GM21515 (cell line): Measurements from ENCODE around the gene KMT2B.
A peak's percentile ranks its signal among the peaks of the same experiment; 100 is the strongest.

Experiments
- ATAC-seq: cut with Tn5 transposase; IDR thresholded peaks from one replicate; pipeline ENCODE4 v1.9.1; 2021; ENCODE audit not compliant: unreplicated experiment

Gene KMT2B

GRCh38 chr19:35725216-35725861 is 7.5 kb downstream of the KMT2B start:
- ATAC-seq: no peak

DNA sequence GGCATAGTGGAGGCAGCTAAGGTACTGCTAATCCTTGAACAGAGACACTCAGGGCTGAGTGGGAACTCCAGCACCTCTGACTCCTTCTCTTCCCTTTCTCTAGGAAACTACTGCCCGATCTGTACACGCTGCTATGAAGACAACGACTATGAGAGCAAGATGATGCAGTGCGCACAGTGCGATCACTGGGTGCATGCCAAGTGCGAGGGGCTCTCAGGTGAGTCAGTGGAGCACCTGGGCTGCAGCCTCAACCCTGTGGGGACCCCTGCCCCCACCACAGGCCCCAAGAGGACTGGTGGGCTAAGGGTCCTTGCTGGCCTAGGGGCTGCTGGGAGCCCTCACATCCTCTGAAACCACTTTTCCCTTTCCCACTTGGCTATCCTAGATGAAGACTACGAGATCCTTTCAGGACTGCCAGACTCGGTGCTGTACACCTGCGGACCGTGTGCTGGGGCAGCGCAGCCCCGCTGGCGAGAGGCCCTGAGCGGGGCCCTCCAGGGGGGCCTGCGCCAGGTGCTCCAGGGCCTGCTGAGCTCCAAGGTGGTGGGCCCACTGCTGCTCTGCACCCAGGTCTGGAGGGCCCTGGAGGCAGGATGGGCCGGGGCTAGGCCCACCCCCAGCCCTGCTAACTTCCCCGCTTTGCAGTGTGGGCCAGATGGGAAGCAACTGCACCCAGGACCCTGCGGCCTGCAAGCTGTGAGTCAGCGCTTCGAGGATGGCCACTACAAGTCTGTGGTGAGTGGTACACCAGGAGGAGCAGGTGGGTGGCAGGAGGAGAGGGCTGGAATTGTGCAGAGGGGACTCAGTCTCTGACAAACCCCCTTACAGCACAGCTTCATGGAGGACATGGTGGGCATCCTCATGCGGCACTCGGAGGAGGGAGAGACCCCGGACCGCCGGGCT is 9.5 kb downstream of the KMT2B start:
- ATAC-seq: no peak

GRCh38 chr19:35727956-35728706 is 10.3 kb downstream of the KMT2B start:
- ATAC-seq: no peak

DNA sequence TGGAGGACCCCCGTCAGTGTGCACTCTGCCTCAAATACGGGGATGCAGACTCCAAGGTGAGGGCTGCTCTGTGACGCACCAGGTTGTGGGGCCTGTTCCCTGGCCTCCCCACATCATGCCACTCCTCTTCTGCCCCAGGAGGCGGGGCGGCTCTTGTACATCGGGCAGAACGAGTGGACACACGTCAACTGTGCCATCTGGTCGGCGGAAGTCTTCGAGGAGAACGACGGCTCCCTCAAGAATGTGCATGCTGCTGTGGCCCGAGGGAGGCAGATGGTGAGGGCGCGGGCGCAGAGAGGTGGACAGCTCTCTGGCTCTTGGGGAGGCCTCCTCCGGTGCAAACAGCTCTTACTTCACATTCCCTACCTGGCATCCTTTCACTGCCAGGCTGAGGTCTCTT is 11.2 kb downstream of the KMT2B start:
- ATAC-seq: no peak

DNA sequence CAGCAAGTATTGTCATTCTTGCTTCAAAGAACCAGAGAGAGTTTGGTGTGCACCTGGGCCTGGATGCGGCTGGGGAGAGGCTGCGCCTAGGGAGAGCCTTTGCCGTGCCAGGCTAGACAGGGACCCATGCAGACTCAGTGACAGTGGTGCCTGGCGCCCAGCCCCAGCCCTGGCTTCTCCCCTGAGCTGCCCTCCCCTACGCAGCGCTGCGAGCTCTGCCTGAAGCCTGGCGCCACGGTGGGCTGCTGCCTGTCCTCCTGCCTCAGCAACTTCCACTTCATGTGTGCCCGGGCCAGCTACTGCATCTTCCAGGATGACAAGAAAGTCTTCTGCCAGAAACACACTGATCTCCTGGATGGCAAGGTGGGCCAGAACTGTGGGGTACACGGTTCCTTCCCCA is 12.0 kb downstream of the KMT2B start:
- ATAC-seq: no peak

- no peak for ATAC-seq
Observed at GRCh38 chr19:35730326-35730725, 12.5 kb downstream of the KMT2B start.

- no peak for ATAC-seq
Observed at GRCh38 chr19:35731353-35731752, 13.6 kb downstream of the KMT2B start.

DNA sequence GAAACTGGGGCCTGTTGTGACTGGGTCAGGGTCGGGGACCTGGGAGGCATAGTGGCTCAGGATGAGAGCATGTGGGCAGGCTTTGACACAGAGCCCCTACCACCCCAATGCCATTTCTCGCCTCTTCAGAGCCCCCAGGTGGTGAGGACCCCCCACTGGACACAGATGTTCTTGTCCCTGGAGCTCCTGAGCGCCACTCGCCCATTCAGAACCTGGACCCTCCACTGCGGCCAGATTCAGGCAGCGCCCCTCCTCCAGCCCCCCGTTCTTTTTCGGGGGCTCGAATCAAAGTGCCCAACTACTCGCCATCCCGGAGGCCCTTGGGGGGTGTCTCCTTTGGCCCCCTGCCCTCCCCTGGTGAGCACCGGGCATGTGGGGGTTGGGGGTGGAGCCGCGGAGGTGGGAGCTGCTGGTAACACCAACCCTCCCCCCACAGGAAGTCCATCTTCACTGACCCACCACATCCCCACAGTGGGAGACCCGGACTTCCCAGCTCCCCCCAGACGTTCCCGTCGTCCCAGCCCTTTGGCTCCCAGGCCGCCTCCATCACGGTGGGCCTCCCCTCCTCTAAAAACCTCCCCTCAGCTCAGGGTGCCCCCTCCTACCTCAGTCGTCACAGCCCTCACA is 14.1 kb downstream of the KMT2B start:
- no peak for ATAC-seq

GRCh38 chr19:35732540-35733179 is 14.9 kb downstream of the KMT2B start:
- ATAC-seq: no peak

DNA sequence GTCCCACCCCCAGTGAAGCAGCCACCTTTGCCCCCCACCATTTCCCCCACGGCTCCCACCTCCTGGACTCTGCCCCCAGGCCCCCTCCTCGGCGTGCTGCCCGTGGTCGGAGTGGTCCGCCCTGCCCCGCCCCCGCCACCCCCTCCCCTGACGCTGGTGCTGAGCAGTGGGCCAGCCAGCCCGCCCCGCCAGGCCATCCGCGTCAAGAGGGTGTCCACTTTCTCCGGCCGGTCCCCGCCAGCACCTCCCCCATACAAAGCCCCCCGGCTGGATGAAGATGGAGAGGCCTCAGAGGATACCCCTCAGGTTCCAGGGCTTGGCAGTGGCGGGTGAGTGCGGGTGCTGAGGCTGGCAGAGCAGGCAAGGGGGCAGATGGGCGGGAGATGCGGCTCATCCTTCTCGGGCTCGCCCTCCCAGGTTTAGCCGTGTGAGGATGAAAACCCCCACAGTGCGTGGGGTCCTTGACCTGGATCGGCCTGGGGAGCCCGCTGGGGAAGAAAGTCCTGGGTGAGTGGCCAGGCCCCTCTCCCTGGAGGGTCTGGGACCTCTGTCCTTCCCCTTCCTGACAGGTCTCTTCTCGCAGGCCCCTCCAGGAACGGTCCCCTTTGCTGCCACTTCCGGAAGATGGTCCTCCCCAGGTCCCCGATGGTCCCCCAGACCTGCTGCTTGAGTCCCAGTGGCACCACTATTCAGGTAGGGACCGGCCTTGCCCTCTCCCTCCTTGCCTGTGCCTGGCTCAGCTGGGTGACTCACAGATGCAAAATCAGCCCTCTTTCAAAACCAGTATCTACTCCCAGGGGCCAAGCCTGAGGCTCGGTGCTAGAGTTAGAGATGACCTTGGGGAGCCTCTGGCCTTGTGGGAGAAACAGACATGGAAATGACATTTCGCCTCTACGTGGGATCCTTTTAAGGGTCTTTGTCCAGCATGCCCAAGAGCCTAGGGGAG is 15.7 kb downstream of the KMT2B start:
- no peak for ATAC-seq

DNA sequence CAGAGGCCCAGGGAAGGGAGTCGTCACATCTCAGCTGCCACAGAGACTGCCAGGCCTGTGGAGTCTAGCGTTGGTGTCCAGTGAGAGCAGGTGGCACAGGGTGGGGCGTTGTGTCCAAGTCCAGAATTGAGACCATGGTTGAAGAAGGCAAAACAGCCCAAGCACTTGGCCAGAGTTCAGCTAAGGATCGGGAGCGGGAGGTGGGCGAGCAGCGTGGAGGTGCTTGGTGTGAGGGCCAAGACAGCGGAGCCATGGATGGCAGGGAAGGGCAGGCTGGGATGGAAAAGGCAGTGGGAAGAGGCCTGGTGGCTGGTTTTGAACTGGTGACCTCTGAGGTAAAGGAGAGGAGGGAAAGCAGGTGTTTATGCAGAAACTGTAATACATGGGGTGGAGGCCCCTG is 16.5 kb downstream of the KMT2B start:
- ATAC-seq: no peak

DNA sequence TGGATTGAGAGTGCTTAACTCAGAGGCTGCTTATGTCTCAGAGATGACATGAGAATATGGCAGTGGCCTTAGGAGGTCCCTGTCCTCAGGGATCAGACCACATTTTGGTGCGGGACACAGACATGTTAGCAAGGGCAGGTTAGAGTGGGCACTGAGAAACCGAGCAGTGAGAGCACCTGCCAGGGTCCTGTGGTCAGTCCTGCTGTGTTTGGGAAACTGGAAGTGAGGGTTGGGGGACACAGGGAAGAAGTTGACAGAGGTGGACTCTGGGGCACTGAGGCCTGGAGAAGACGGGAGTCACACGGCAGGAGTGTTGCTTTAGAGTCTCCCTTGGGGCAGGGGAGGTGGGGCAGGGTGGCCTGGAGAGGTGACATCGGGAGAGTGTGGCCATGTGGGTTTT is 17.1 kb downstream of the KMT2B start:
- ATAC-seq: no peak

GRCh38 chr19:35736913-35737886 is 19.4 kb downstream of the KMT2B start:
- ATAC-seq: no peak

- no peak for ATAC-seq
Observed at GRCh38 chr19:35738021-35738886, 20.5 kb downstream of the KMT2B start.

DNA sequence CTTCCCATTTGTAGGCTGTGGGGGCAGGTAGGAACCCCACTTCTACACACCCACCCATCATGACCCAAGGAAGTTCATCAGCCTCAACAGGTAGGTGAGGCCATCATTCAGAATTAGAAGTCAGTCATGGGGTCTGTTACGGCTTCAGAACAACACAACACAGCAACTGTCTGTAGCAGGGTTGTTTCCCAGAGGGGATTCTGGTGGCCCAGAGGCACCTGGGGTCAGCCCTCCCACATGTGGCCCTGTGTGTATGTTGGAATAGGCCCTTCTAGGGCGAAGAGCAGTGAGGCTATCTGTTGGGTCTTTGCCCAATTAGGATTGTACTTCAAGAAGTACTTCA is 21.1 kb downstream of the KMT2B start:
- no peak for ATAC-seq

DNA sequence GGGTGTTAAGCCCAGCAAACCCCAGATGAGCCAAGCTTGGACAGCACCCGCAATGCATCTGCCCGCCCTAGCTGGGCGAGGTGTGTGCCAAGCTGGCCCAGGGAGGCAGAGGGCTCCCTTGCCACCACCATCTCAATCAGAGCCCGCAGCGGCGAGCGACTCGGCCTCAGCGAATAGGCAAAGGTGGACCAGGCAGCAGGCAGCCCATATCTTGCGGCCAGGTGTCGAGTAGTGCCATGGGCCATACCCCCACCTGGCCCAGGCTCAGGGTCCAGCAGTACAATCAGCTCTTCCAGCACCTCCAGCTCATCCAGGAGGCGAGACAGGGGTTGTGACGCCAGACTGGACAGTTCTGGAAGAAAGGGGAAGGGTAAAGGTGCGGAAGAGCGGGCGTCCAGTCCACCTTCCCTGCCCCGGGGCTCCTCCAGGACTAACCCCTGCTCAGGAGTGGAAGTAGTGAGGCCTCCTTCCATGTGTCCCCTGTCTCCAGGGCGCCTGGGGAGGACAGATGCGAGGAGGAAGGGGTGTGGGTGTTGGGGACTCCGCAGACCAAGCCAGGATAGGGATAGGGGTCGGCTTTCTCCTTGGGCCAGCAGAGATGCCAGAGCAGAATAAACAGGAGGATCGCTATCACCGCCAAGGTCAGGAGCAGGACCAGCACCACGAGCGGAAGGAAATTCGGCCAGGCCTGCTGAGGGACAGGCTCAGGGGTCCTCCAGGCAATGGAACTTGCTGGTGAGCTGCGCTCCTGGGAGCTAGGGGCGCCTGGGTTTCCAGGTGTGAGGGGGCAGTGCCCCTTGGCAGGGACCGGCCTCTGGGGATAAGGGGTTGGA is 21.7 kb downstream of the KMT2B start:
- ATAC-seq: no peak

GRCh38 chr19:35740108-35740422 is 22.3 kb downstream of the KMT2B start:
- peak; percentile 19 for ATAC-seq
